Measurements from ENCODE around the gene ACP1. TPM values are rescaled to one million over a fixed set of nuclear protein-coding genes. Genes with fewer than 3 reads are reported as not detected.
A peak's percentile ranks its signal among the peaks of the same experiment; 100 is the strongest.

ACP1 gene
- total RNA-seq, 4 donors from 2014 or later, result 58.8 to 139 (median 88.6) TPM

- H3K27me3 ChIP-seq, result no peaks in the 10 kb centered on the region
- TF ChIP-seq CTCF (IDR thresholded peaks at IDR 0.05) (no peak), POLR2A (IDR thresholded peaks at IDR 0.05) (peak in 1 of 2 donors; percentile 38)
- peak in 1 of 2 donors; percentile 32 for DNase-seq
- intact Hi-C loops (cut with DNase I; ENCODE audit: low total_unique reads), result no loop called here
- no peaks in the 10 kb centered on the region for H3K36me3 ChIP-seq
- H3K4me1 ChIP-seq, result no peaks in the 10 kb centered on the region
- no peaks in the 10 kb centered on the region for H3K9me3 ChIP-seq
- peak within 1 kb of the TSS; percentile 55 to 77 for H3K27ac ChIP-seq
- peak within 1 kb of the TSS; percentile 77 to 85 for H3K4me3 ChIP-seq
These were observed 814 bp upstream of the ACP1 start, which contains the start of gene SH3YL1 for GRCh38 chr2:263774-264492. Gene SH3YL1 (minus strand): TSS chr2:264032. CDS start chr2:263984, 48 bp downstream.

GRCh38 chr2:268323-268722 lies 3.6 kb downstream of the ACP1 start:
- DNase-seq, result no peak
- intact Hi-C loops (cut with DNase I; ENCODE audit: low total_unique reads), result no loop called here
- no peak overlapping the region for H3K4me3 ChIP-seq

GRCh38 chr2:269356-270030 lies 4.7 kb downstream of the ACP1 start:
- Histone ChIP-seq H3K27ac (no peak overlapping the region), H3K27me3 (no peaks in the 10 kb centered on the region), H3K9me3 (no peaks in the 10 kb centered on the region), H3K4me3 (no peak overlapping the region), H3K36me3 (no peaks in the 10 kb centered on the region), H3K4me1 (no peaks in the 10 kb centered on the region)
- TF ChIP-seq POLR2A (IDR thresholded peaks at IDR 0.05), result no peak
- no peak for TF ChIP-seq CTCF (IDR thresholded peaks at IDR 0.05)
- intact Hi-C loops (cut with DNase I; ENCODE audit: low total_unique reads), result no loop called here
- no peak for DNase-seq

More at GRCh38 chr2:268323-268722, 3.6 kb downstream of the ACP1 start:
- Histone ChIP-seq H3K9me3 (no peaks in the 10 kb centered on the region), H3K36me3 (no peaks in the 10 kb centered on the region), H3K27me3 (no peaks in the 10 kb centered on the region), H3K27ac (no peak overlapping the region), H3K4me1 (no peaks in the 10 kb centered on the region)
- no peak for TF ChIP-seq POLR2A (IDR thresholded peaks at IDR 0.05)
- TF ChIP-seq CTCF (IDR thresholded peaks at IDR 0.05), result no peak

GRCh38 chr2:270861-271260 lies 6.1 kb downstream of the ACP1 start:
- Histone ChIP-seq H3K27ac (no peak overlapping the region), H3K27me3 (no peaks in the 10 kb centered on the region), H3K4me3 (no peak overlapping the region), H3K4me1 (no peaks in the 10 kb centered on the region), H3K36me3 (no peaks in the 10 kb centered on the region), H3K9me3 (no peaks in the 10 kb centered on the region)
- TF ChIP-seq CTCF (IDR thresholded peaks at IDR 0.05), result no peak
- intact Hi-C loops (cut with DNase I; ENCODE audit: low total_unique reads), result no loop called here
- no peak for DNase-seq

- H3K27me3 ChIP-seq, result no peaks in the 10 kb centered on the region
- TF ChIP-seq CTCF (IDR thresholded peaks at IDR 0.05) (no peak), POLR2A (IDR thresholded peaks at IDR 0.05) (no peak)
These were observed 7.2 kb downstream of the ACP1 start for GRCh38 chr2:271917-272316.

More at GRCh38 chr2:271917-272316, 7.2 kb downstream of the ACP1 start:
- H3K9me3 ChIP-seq, result no peaks in the 10 kb centered on the region
- no peak overlapping the region for H3K4me3 ChIP-seq
- intact Hi-C loops (cut with DNase I; ENCODE audit: low total_unique reads), result no loop called here
- DNase-seq, result no peak
- no peaks in the 10 kb centered on the region for H3K4me1 ChIP-seq
- H3K36me3 ChIP-seq, result no peaks in the 10 kb centered on the region
- no peak overlapping the region for H3K27ac ChIP-seq

Measured in uterus (tissue), 4 donors.